Ascending aorta (tissue), 2 donors: ENCODE results near the gene HOXD12. TPM values are rescaled to one million over a fixed set of nuclear protein-coding genes. Genes with fewer than 3 reads are reported as not detected.

ENCODE experiments used
- DNase-seq, 2 donors: peaks; one replicate each; pipeline ENCODE4 v3.0.0-alpha.2; 2019; ENCODE audit warnings: low spot score in 2 of 2
- H3K27ac ChIP-seq, 2 donors: fragments of 200-600 bp; sonication (generic); one replicate each; pipeline ENCODE4 v1.5.1; 2016 to 2017; ENCODE audit warnings: mild to moderate bottlenecking in 1 of 2
- H3K27me3 ChIP-seq: fragments of 200-600 bp; sonication (generic); one replicate; pipeline ENCODE4 v1.5.1; 2017
- H3K36me3 ChIP-seq, 2 donors: fragments of 200-600 bp; sonication (generic); one replicate each; pipeline ENCODE4 v1.5.1; 2016
- H3K4me1 ChIP-seq, 2 donors: fragments of 200-600 bp; sonication (generic); one replicate each; pipeline ENCODE4 v1.5.1; 2016 to 2017; ENCODE audit warnings: mild to moderate bottlenecking in 1 of 2
- H3K4me3 ChIP-seq, 2 donors: fragments of 200-600 bp; sonication (generic); one replicate each; pipeline ENCODE4 v1.5.1; 2016 to 2017; ENCODE audit warnings: mild to moderate bottlenecking in 1 of 2
- H3K9me3 ChIP-seq, 2 donors: fragments of 200-600 bp; sonication (generic); one replicate each; pipeline ENCODE4 v1.5.1; 2016
- intact Hi-C: fragments of 100-400 bp; cut with DNase I; formaldehyde crosslinking; loops from one replicate; pipeline ENCODE4 v1.15.1; 2023
- total RNA-seq: library from RNA; depleted of rRNA; stranded (reverse); fragments of >200 nt; gene quantifications from one replicate; pipeline ENCODE4 v1.1.0, GENCODE V29; 2016
- TF ChIP-seq, protein P1 (sequence below), 3 experiments: fragments of 200-600 bp in 2 of 3; fragments of 450-650 bp in 1 of 3; sonication (generic) in 2 of 3; IDR thresholded peaks; one replicate each; pipeline ENCODE4 v1.5.1; 2016 to 2019; ENCODE audit warnings: antibody characterized with exemption in 3 of 3, mild to moderate bottlenecking in 1 of 3, moderate library complexity in 1 of 3

Gene HOXD12
- total RNA-seq, 1 donor from 2014 or later = not detected

DNA sequence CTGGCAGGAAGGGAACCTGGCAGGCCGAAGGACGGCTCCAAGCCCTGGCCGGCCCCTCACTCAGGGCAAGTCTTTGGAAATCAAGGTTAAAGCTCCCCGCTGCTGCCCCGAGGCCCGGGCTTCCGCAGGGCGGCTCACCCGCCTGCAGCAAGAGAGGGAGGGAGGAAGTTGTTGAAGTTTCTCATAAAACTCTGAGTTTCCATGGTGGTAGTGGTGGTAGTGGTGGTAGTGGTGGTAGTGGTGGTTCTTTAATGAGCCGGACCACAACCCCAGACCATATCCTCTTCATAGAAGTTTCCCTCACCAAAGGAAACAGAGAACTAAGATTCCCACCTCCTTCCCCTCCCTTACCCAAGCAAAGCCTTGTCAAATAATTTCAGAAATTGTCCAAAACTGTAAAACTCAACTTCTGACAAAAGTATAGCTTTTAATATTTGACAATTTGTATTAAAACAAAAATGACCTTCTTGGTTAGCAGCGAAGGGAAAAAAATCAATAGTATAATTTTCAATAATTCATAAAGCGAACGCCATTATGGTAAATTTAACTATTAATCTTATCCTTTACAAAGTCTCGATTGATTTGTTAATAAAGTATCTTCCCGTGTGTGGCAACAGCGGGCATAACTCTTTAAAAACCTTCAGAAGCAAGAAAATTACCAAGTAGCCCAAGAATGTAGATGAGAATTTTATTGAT, 15.5 kb downstream of the HOXD12 start:
- H3K27ac ChIP-seq = no peak overlapping the region
- TF ChIP-seq, protein P1, sequence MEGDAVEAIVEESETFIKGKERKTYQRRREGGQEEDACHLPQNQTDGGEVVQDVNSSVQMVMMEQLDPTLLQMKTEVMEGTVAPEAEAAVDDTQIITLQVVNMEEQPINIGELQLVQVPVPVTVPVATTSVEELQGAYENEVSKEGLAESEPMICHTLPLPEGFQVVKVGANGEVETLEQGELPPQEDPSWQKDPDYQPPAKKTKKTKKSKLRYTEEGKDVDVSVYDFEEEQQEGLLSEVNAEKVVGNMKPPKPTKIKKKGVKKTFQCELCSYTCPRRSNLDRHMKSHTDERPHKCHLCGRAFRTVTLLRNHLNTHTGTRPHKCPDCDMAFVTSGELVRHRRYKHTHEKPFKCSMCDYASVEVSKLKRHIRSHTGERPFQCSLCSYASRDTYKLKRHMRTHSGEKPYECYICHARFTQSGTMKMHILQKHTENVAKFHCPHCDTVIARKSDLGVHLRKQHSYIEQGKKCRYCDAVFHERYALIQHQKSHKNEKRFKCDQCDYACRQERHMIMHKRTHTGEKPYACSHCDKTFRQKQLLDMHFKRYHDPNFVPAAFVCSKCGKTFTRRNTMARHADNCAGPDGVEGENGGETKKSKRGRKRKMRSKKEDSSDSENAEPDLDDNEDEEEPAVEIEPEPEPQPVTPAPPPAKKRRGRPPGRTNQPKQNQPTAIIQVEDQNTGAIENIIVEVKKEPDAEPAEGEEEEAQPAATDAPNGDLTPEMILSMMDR (IDR thresholded peaks at IDR 0.05) = no peak
- intact Hi-C loops = no loop called here
- no peaks in the 10 kb centered on the region for H3K9me3 ChIP-seq
- H3K27me3 ChIP-seq = peaks cover 48% of the 10 kb centered on the region
- DNase-seq = no peak
- no peaks in the 10 kb centered on the region for H3K36me3 ChIP-seq
- H3K4me3 ChIP-seq = no peak overlapping the region
- H3K4me1 ChIP-seq = peaks cover 0 to 5% of the 10 kb centered on the region in 2 donors

DNA sequence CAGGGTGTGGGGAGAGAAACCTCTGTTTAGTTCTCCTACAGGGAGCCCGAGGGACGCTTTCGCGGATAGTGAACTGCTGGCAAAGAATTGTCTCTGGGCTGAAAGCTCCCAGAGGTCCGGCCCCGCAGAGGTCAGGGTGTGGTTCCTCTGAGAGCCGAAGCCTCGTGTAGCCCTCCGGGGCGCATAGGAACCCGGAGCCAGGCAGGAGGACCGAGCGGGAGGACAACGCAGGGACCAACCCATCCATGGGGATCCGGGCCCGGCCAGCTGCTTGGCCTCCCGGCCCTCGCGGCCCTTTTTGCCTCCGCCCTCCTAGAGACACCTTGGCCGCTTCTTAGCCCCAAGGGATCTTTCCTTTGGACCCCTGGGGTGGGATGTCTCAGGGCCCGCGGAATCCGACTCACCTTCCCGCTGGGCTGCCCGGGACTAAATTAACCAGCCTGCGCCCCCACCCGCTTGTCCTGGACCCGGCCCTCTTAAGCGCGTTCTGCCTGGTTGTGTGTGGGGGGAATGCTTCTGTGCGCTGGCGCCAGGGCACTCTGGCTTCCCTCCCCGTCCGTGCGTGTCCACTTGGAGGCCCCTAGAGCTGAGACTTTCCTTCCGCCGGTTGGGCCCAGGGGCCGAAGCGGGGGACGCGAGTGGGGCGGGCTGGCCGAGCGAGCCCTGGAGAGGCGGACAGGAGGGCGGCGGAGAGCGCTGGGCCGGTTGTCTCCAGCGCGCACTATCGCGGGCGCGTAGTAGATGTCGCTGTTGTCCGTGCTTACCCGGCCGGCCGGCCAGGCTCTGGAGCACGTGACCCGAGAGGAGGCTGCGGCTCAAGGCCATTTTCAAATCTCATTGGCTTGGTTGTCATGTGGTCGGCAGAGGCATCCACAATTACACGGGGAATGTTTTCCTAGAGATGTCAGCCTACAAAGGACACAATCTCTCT, 16.6 kb downstream of the HOXD12 start, which contains the start of gene HOXD10:
Gene HOXD10 (plus strand): TSS at position 896 of the 931 bp plus-strand sequence. CDS start 56 bp downstream, outside the sequence.
- no peak within 1 kb of the TSS for H3K27ac ChIP-seq
- H3K4me3 ChIP-seq = peak within 1 kb of the TSS in 1 of 2 donors; percentile 25
- intact Hi-C loops = no loop called here
- no peaks in the 10 kb centered on the region for H3K36me3 ChIP-seq
- H3K9me3 ChIP-seq = no peaks in the 10 kb centered on the region
- peak in 1 of 2 donors; percentile 60 for DNase-seq
- peaks cover 43% of the 10 kb centered on the region for H3K27me3 ChIP-seq
- TF ChIP-seq, protein P1 (IDR thresholded peaks at IDR 0.05) = peak in 2 of 3 experiments; percentile 7 to 27
- peaks cover 0 to 5% of the 10 kb centered on the region in 2 donors for H3K4me1 ChIP-seq

DNA sequence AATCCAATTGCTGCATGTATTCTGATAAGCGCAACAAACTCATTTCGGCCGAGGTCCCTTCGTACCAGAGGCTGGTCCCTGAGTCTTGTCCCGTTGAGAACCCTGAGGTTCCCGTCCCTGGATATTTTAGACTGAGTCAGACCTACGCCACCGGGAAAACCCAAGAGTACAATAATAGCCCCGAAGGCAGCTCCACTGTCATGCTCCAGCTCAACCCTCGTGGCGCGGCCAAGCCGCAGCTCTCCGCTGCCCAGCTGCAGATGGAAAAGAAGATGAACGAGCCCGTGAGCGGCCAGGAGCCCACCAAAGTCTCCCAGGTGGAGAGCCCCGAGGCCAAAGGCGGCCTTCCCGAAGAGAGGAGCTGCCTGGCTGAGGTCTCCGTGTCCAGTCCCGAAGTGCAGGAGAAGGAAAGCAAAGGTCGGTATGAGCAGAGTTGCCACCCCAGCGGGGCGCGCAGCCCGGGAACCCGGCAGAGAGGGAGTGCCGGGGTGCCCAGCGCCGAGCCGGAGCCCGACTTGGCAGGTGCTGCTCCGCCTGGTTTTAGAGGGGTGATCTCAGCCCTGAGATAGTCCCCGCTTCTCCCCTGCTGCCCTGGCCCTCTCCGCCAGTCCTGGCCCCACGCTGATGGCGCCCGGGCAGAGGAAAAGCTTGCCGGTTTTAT, 17.7 kb downstream of the HOXD12 start:
- Histone ChIP-seq H3K4me1 (peaks cover 2 to 8% of the 10 kb centered on the region in 2 donors), H3K9me3 (no peaks in the 10 kb centered on the region), H3K27ac (no peak overlapping the region), H3K27me3 (peaks cover 46% of the 10 kb centered on the region), H3K36me3 (no peaks in the 10 kb centered on the region), H3K4me3 (no peak overlapping the region)
- peak in 1 of 2 donors; percentile 51 for DNase-seq
- TF ChIP-seq, protein P1 (IDR thresholded peaks at IDR 0.05) = no peak
- intact Hi-C loops = no loop called here

DNA sequence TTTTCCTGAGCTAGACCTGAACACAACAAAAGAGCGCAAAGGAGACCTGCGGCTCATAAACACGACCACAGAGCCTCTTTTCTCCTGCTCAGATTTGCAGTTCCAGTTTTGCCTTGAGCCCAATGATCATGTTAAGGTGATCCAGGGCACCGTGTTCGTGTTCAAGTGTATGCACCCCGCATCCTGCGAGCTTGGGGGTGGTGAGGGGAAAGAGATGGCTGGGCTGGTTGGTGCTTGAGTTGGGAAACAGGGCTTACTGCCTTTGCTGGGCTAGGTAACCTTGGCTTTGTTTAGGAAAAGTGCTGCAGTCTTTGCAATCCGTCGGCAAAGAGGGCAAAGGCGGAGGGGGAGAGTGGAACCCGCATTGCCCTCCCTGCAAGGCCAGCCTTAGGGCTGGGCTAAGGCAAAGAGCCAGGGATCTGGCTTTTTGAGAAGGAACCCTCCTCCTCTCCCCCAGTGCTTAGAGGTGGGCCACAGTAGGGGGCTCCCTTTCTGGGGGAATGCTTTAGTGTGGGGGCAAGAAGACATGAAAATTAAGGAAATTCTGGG, 18.3 kb downstream of the HOXD12 start:
- Histone ChIP-seq H3K9me3 (no peaks in the 10 kb centered on the region), H3K27me3 (peaks cover 40% of the 10 kb centered on the region), H3K4me3 (no peak overlapping the region), H3K27ac (no peak overlapping the region), H3K36me3 (no peaks in the 10 kb centered on the region), H3K4me1 (peaks cover 7 to 12% of the 10 kb centered on the region in 2 donors)
- no peak for DNase-seq
- intact Hi-C loops = no loop called here
- TF ChIP-seq, protein P1 (IDR thresholded peaks at IDR 0.05) = no peak
